Transverse colon (tissue), 4 donors: ENCODE measurements around the gene BTBD2. TPM values are rescaled to one million over a fixed set of nuclear protein-coding genes. Genes with fewer than 3 reads are reported as not detected.

Experiments
- DNase-seq: peaks from one replicate; pipeline ENCODE4 v3.0.0-alpha.2; 2019
- H3K27ac ChIP-seq, 4 donors: fragments of 200-600 bp; sonication (generic); 2 replicates each; pipeline ENCODE4 v1.5.1; 2016 to 2018; ENCODE audit warnings: inconsistent platforms in 4 of 4
- H3K27me3 ChIP-seq: fragments of 200-600 bp; sonication (generic); 2 replicates; pipeline ENCODE4 v1.5.1; 2017; ENCODE audit warnings: inconsistent platforms
- H3K36me3 ChIP-seq, 4 donors: fragments of 200-600 bp; sonication (generic); 2 replicates each; pipeline ENCODE4 v1.5.1; 2017 to 2019; ENCODE audit warnings: inconsistent platforms in 4 of 4
- H3K4me1 ChIP-seq, 4 donors: fragments of 200-600 bp; sonication (generic); 2 replicates each; pipeline ENCODE4 v1.5.1; 2017 to 2020; ENCODE audit warnings: inconsistent platforms in 4 of 4
- H3K4me3 ChIP-seq, 4 donors: fragments of 200-600 bp; sonication (generic); 1 replicate in 1 of 4; 2 replicates in 3 of 4; pipeline versions ENCODE4 v1.5.1 to v1.6.1; 2017 to 2019; ENCODE audit warnings: inconsistent platforms in 4 of 4
- H3K9me3 ChIP-seq, 2 donors: fragments of 200-600 bp; sonication (generic); 2 replicates each; pipeline ENCODE4 v1.5.1; 2017 to 2019; ENCODE audit warnings: inconsistent platforms in 2 of 2
- EP300 ChIP-seq: sonication (generic); formaldehyde crosslinking; IDR thresholded peaks from one replicate; pipeline ENCODE4 v1.6.1; 2017; ENCODE audit warnings: antibody characterized with exemption, low read depth
- POLR2A ChIP-seq: fragments of 450-650 bp; IDR thresholded peaks from one replicate; pipeline ENCODE4 v1.6.1; 2016; ENCODE audit warnings: antibody characterized with exemption, mild to moderate bottlenecking, moderate library complexity
- POLR2AphosphoS5 ChIP-seq, 3 donors: sonication (generic); formaldehyde crosslinking; IDR thresholded peaks; one replicate each; pipeline ENCODE4 v1.6.1; 2016; ENCODE audit warnings: antibody characterized with exemption in 3 of 3
- whole genome bisulfite sequencing, 2 donors: methylation state at CpG; one replicate each; pipeline ENCODE4 v1.1.5; 2018; ENCODE audit warnings: low coverage in 1 of 2; 5-methylcytosine and 5-hydroxymethylcytosine counted together
- in situ Hi-C, 4 donors: fragments of 200-750 bp; cut with MboI; loops; one replicate each; pipeline versions ENCODE4 v1.15.0 to v1.15.1; 2017; ENCODE audit warnings: low sequenced_read_pairs in 3 of 4, low pct_ligation_motif_present in 1 of 4, low pct_unique_long_range_greater_than_20kb in 1 of 4
- intact Hi-C: fragments of 100-400 bp; cut with DNase I; formaldehyde crosslinking; loops from one replicate; pipeline ENCODE4 v1.15.1; 2023; ENCODE audit warnings: low total_unique reads
- small RNA-seq, 4 donors: library from RNA; depleted of rRNA; stranded (forward); fragments of <200 nt; gene quantifications; one replicate each; pipeline ENCODE3, GENCODE V24; 2016
- total RNA-seq, 4 donors: library from RNA; depleted of rRNA; stranded (reverse); fragments of >200 nt; gene quantifications; one replicate each; pipeline ENCODE4 v1.1.0, GENCODE V29; 2016
- TF ChIP-seq, protein P1 (sequence below), 5 experiments: fragments of 200-600 bp in 3 of 5; fragments of 450-650 bp in 2 of 5; sonication (generic) in 3 of 5; IDR thresholded peaks; 1 replicate in 2 of 5; 2 replicates in 3 of 5; pipeline ENCODE4 v1.5.1; 2016 to 2017; ENCODE audit warnings: antibody characterized with exemption in 5 of 5, inconsistent platforms in 3 of 5, mild to moderate bottlenecking in 2 of 5, moderate library complexity in 1 of 5

The BTBD2 gene
- total RNA-seq, 4 donors from 2014 or later = 66.7 to 88.6 (median 84.4) TPM

DNA sequence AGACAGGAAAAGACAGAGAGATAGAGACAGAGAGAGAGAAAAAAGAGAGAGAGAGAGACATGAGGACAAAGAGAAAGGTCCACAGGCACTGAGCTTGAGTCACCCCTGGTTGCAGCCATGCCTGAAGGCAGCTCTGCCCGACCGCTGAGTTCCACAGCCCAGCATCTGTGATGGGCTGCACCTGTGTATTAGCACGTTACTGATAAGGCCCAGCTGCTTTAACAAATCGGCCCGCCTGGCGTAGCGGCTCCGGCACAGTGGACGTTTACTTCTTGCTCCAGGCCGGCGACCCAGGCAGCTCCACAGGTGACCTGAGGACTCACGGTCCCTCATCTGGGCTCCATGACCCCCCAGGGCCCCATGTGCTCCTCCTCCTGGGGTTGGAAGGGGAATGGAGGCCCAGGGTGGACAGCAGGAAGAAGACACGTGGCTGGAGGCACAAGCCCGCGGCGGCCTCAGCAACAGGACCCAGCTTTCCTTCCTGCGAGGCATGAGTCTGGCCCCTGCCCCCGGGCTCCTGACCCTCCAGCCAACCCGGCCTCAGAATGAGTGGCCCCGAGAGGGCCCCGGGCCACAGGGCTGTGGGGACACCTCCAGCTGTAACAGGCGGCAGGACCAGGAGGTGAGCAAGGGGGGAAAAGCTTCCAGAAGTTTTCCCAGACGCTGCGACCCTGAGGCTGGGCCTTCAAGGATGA, 78.5 kb downstream of the BTBD2 start:
- Histone ChIP-seq H3K27ac (no peak overlapping the region), H3K9me3 (no peaks in the 10 kb centered on the region), H3K36me3 (no peaks in the 10 kb centered on the region), H3K27me3 (no peaks in the 10 kb centered on the region), H3K4me1 (peaks cover 5 to 13% (median 10%) of the 10 kb centered on the region in 4 donors), H3K4me3 (no peak overlapping the region)
- 88 to 90% methylated on average over 2 to 14 of the region's 24 CpGs for WGBS, 2 donors
- TF ChIP-seq POLR2AphosphoS5 (IDR thresholded peaks at IDR 0.05) (no peak), POLR2A (no peak), EP300 (no peak)
- TF ChIP-seq, protein P1, sequence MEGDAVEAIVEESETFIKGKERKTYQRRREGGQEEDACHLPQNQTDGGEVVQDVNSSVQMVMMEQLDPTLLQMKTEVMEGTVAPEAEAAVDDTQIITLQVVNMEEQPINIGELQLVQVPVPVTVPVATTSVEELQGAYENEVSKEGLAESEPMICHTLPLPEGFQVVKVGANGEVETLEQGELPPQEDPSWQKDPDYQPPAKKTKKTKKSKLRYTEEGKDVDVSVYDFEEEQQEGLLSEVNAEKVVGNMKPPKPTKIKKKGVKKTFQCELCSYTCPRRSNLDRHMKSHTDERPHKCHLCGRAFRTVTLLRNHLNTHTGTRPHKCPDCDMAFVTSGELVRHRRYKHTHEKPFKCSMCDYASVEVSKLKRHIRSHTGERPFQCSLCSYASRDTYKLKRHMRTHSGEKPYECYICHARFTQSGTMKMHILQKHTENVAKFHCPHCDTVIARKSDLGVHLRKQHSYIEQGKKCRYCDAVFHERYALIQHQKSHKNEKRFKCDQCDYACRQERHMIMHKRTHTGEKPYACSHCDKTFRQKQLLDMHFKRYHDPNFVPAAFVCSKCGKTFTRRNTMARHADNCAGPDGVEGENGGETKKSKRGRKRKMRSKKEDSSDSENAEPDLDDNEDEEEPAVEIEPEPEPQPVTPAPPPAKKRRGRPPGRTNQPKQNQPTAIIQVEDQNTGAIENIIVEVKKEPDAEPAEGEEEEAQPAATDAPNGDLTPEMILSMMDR (IDR thresholded peaks at IDR 0.05) = no peak
- DNase-seq = no peak
- intact Hi-C loops = no loop called here
- in situ Hi-C loops = no loop called here

DNA sequence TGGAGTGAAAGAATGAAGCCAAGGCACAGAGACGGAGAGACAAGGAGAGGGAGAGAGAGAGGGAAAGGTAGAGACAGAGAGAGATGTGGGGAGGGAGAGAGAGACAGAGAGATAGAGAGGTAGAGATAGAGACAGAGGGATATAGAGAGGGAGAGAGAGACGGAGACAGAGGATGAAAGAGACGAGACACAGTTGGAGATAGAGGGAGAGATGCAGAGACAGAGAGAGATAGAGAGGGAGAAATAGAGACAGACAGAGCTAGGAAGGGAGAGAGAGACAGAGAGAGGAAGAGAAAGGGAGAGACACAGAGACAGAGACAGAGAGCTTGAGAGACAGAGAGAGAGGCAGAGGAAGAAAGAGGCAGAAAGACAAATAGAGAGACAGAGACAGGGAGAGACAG, 79.1 kb downstream of the BTBD2 start:
- Histone ChIP-seq H3K27me3 (no peaks in the 10 kb centered on the region), H3K27ac (no peak overlapping the region), H3K36me3 (no peaks in the 10 kb centered on the region), H3K4me1 (peaks cover 5 to 13% (median 10%) of the 10 kb centered on the region in 4 donors), H3K9me3 (no peaks in the 10 kb centered on the region), H3K4me3 (no peak overlapping the region)
- intact Hi-C loops = no loop called here
- in situ Hi-C loops = no loop called here
- TF ChIP-seq POLR2AphosphoS5 (IDR thresholded peaks at IDR 0.05) (no peak), POLR2A (no peak), EP300 (no peak)
- TF ChIP-seq, protein P1 (IDR thresholded peaks at IDR 0.05) = no peak
- 69 to 90% methylated on average over 2 to 3 of the region's 3 CpGs for WGBS, 2 donors
- DNase-seq = no peak

DNA sequence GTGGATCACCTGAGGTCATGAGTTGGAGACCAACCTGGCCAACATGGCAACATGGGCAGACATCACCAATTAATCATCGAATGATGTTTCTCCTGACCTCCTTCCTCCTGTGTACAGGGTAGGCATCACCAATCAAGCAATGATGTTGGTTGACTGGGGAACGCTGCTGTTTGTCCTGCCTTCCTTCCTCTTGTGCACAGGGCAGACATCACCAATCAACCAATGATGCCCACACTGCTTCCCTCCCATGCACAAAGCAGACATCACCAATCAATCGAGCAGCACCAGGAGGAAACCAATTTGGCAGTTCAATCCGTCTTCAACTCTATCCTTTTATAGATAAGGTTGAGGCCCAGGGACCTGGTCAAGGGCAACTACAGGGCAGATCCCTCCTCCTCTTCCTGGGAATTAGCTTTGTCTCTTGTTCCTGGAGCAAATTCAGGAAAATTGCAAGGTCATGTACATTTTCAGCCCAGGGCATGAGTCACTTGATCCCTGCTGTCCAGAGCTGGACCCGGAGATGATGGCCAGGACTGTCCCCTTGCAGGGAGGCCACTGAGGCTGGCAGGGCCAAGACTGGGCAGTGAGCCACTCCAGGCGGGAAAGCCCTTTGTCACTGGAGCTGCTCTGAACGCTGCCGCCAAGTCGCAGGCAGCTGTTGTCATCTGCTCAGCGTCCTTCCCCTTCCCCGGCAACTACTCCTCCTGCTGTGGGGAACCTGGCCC, 79.9 kb downstream of the BTBD2 start:
- in situ Hi-C loops = no loop called here
- H3K9me3 ChIP-seq = no peaks in the 10 kb centered on the region
- H3K27ac ChIP-seq = no peak overlapping the region

More for the DNA sequence above, 79.9 kb downstream of the BTBD2 start:
- WGBS, 2 donors = 52 to 87% methylated on average over 3 to 11 of the region's 11 CpGs
- Histone ChIP-seq H3K4me3 (no peak overlapping the region), H3K4me1 (peaks cover 5 to 13% (median 10%) of the 10 kb centered on the region in 4 donors), H3K36me3 (no peaks in the 10 kb centered on the region), H3K27me3 (no peaks in the 10 kb centered on the region)
- TF ChIP-seq, protein P1 (IDR thresholded peaks at IDR 0.05) = no peak
- no peak for TF ChIP-seq POLR2A
- no peak for TF ChIP-seq POLR2AphosphoS5 (IDR thresholded peaks at IDR 0.05)
- intact Hi-C loops = no loop called here
- no peak for DNase-seq

Small RNA genes lying within 50 kb of the gene (small RNA-seq; reads per million reads assigned to genes)
- 0 reads per million in 4 donors for gene AC007136.1

Other genes starting within 250 kb of the BTBD2 start
- gene ATP8B3, start 203.4 kb downstream of the BTBD2 start, total RNA-seq = under 1 TPM in 2 of 4 donors, not detected in 2; 0.27 to 0.75 TPM
- 10 to 100 TPM; 36.0 to 95.0 (median 56.3) TPM for gene REXO1, start 167.2 kb downstream of the BTBD2 start, total RNA-seq
- 10 to 100 TPM in 3 of 4 donors, 1 to 10 TPM in 1; 9.0 to 18.3 (median 11.6) TPM for gene KLF16, start 152.1 kb downstream of the BTBD2 start, total RNA-seq
- 100 to 1,000 TPM in 3 of 4 donors, 10 to 100 TPM in 1; 90.0 to 179 (median 140) TPM for gene ABHD17A, start 130.2 kb downstream of the BTBD2 start, total RNA-seq
- gene ADAT3, start 110.3 kb downstream of the BTBD2 start, total RNA-seq = 10 to 100 TPM; 18.7 to 73.2 (median 30.3) TPM
- 100 to 1,000 TPM in 1 of 4 donors, 10 to 100 TPM in 3; 25.1 to 119 (median 86.6) TPM for gene SCAMP4, start 110.3 kb downstream of the BTBD2 start, total RNA-seq
- 100 to 1,000 TPM in 2 of 4 donors, 10 to 100 TPM in 2; 75.0 to 321 (median 140) TPM for gene CSNK1G2, start 74.5 kb downstream of the BTBD2 start, total RNA-seq
- gene MKNK2, start 35.5 kb upstream of the BTBD2 start, total RNA-seq = 100 to 1,000 TPM; 189 to 279 (median 236) TPM
- 10 to 100 TPM; 18.7 to 74.2 (median 46.1) TPM for gene MOB3A, start 80.6 kb upstream of the BTBD2 start, total RNA-seq
- 1 to 10 TPM in 2 of 4 donors, not detected in 2; 2.3 to 5.4 TPM for gene IZUMO4, start 81.2 kb upstream of the BTBD2 start, total RNA-seq
- gene AP3D1, start 135.9 kb upstream of the BTBD2 start, total RNA-seq = 100 to 1,000 TPM; 101 to 189 (median 152) TPM
- 100 to 1,000 TPM in 1 of 4 donors, 10 to 100 TPM in 3; 27.3 to 122 (median 47.0) TPM for gene DOT1L, start 148.2 kb upstream of the BTBD2 start, total RNA-seq
- gene PLEKHJ1, start 220.6 kb upstream of the BTBD2 start, total RNA-seq = 100 to 1,000 TPM; 184 to 332 (median 254) TPM
- gene SF3A2, start 221.1 kb upstream of the BTBD2 start, total RNA-seq = 10 to 100 TPM; 35.8 to 54.6 (median 41.6) TPM
- gene AMH, start 233.6 kb upstream of the BTBD2 start, total RNA-seq = 1 to 10 TPM in 2 of 4 donors, not detected in 2; 1.1 to 3.5 TPM
- 1 to 10 TPM in 1 of 4 donors, not detected in 3; 5.6 TPM for gene JSRP1, start 240.7 kb upstream of the BTBD2 start, total RNA-seq